ENCODE results near the gene FKBP15.
"Not testable (repeated sequence)": the region's sequence is repeated elsewhere in the genome, so short reads cannot be mapped to it uniquely, and the experiment has no call there.

Gene FKBP15

DNA sequence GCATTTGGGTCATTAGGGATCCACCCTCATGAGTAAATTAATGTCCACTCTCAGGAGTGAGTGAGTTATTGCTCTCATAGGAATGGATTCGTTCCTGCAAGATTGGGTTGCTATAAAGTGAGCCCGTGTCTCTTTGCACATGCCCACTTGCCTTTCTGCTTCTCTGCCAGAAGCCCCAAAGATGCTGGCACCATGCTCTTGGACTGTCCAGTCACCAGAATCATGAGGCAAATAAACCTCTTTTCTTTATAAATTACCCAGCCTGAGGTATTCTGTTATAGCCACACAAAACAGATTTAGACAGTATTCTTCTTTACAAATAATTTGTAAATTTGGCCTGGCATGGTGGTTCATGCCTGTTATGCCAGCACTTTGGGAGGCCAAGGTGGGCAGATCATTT is 29.7 kb upstream of the FKBP15 start:
- no peak overlapping the region for H3K9ac ChIP-seq (ENCODE audit: low read length)
- H3K9me3 ChIP-seq (ENCODE audit: control insufficient read depth, low read depth, low read length) = no peaks in the 10 kb centered on the region
- no peaks in the 10 kb centered on the region for H3K27me3 ChIP-seq (ENCODE audit: control insufficient read depth, insufficient read depth, low read length)
- H3K36me3 ChIP-seq (ENCODE audit: control insufficient read depth, low read depth, low read length) = no peaks in the 10 kb centered on the region
- no peaks in the 10 kb centered on the region for H3K4me1 ChIP-seq (ENCODE audit: control insufficient read depth, low read depth, low read length)
- no peak overlapping the region for H3K4me3 ChIP-seq (ENCODE audit: low read length)
- no peak overlapping the region for H3K27ac ChIP-seq (ENCODE audit: low read length)

- H3K36me3 ChIP-seq (ENCODE audit: control insufficient read depth, low read depth, low read length); H3K4me1 ChIP-seq (ENCODE audit: control insufficient read depth, low read depth, low read length); H3K9ac ChIP-seq (ENCODE audit: low read length); H3K27ac ChIP-seq (ENCODE audit: low read length); H3K27me3 ChIP-seq (ENCODE audit: control insufficient read depth, insufficient read depth, low read length); H3K4me3 ChIP-seq (ENCODE audit: low read length); H3K9me3 ChIP-seq (ENCODE audit: control insufficient read depth, low read depth, low read length): not testable (repeated sequence)
Observed at GRCh38 chr9:113249661-113250060, 28.6 kb upstream of the FKBP15 start.

- Histone ChIP-seq H3K27ac (ENCODE audit: low read length) (no peak overlapping the region), H3K4me1 (ENCODE audit: control insufficient read depth, low read depth, low read length) (no peaks in the 10 kb centered on the region), H3K27me3 (ENCODE audit: control insufficient read depth, insufficient read depth, low read length) (no peaks in the 10 kb centered on the region), H3K36me3 (ENCODE audit: control insufficient read depth, low read depth, low read length) (no peaks in the 10 kb centered on the region), H3K9ac (ENCODE audit: low read length) (no peak overlapping the region), H3K9me3 (ENCODE audit: control insufficient read depth, low read depth, low read length) (no peaks in the 10 kb centered on the region), H3K4me3 (ENCODE audit: low read length) (no peak overlapping the region)
Observed at GRCh38 chr9:113247640-113248039, 26.6 kb upstream of the FKBP15 start.

DNA sequence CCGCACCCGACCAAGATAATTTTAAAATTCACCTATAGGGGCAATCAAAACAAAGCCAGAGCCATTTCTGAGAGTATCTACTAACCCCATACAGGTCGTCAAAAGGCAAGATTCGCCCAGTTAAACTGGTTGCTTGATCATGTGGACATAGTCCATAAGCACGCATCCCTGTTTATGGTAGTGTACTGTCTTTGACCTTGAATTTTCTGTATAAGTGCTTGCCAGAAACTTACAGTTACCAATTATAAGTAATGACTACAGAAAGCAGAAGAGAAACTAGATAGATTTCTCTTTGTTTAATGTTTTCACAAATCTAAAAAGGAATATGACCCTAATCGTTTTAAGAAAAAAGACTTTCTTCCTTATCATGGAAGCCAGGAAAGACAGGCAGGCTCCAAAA is 25.9 kb upstream of the FKBP15 start:
- no peaks in the 10 kb centered on the region for H3K9me3 ChIP-seq (ENCODE audit: control insufficient read depth, low read depth, low read length)
- no peak overlapping the region for H3K4me3 ChIP-seq (ENCODE audit: low read length)
- no peak overlapping the region for H3K9ac ChIP-seq (ENCODE audit: low read length)
- no peak overlapping the region for H3K27ac ChIP-seq (ENCODE audit: low read length)
- no peaks in the 10 kb centered on the region for H3K36me3 ChIP-seq (ENCODE audit: control insufficient read depth, low read depth, low read length)
- H3K27me3 ChIP-seq (ENCODE audit: control insufficient read depth, insufficient read depth, low read length) = no peaks in the 10 kb centered on the region
- H3K4me1 ChIP-seq (ENCODE audit: control insufficient read depth, low read depth, low read length) = no peaks in the 10 kb centered on the region

- H3K4me1 ChIP-seq (ENCODE audit: control insufficient read depth, low read depth, low read length) = no peaks in the 10 kb centered on the region
- no peaks in the 10 kb centered on the region for H3K27me3 ChIP-seq (ENCODE audit: control insufficient read depth, insufficient read depth, low read length)
- H3K36me3 ChIP-seq (ENCODE audit: control insufficient read depth, low read depth, low read length) = no peaks in the 10 kb centered on the region
- no peak overlapping the region for H3K27ac ChIP-seq (ENCODE audit: low read length)
- H3K9me3 ChIP-seq (ENCODE audit: control insufficient read depth, low read depth, low read length) = no peaks in the 10 kb centered on the region
- no peak overlapping the region for H3K9ac ChIP-seq (ENCODE audit: low read length)
- no peak overlapping the region for H3K4me3 ChIP-seq (ENCODE audit: low read length)
Observed at GRCh38 chr9:113245894-113246293, 24.8 kb upstream of the FKBP15 start.

- Histone ChIP-seq H3K4me3 (ENCODE audit: low read length) (no peak overlapping the region), H3K27me3 (ENCODE audit: control insufficient read depth, insufficient read depth, low read length) (no peaks in the 10 kb centered on the region), H3K27ac (ENCODE audit: low read length) (no peak overlapping the region), H3K9me3 (ENCODE audit: control insufficient read depth, low read depth, low read length) (no peaks in the 10 kb centered on the region), H3K4me1 (ENCODE audit: control insufficient read depth, low read depth, low read length) (no peaks in the 10 kb centered on the region), H3K36me3 (ENCODE audit: control insufficient read depth, low read depth, low read length) (no peaks in the 10 kb centered on the region), H3K9ac (ENCODE audit: low read length) (no peak overlapping the region)
Observed at GRCh38 chr9:113244556-113244955, 23.5 kb upstream of the FKBP15 start.

GRCh38 chr9:113241161-113241560 is 20.1 kb upstream of the FKBP15 start:
- Histone ChIP-seq H3K4me3 (ENCODE audit: low read length) (no peak overlapping the region), H3K4me1 (ENCODE audit: control insufficient read depth, low read depth, low read length) (no peaks in the 10 kb centered on the region), H3K27ac (ENCODE audit: low read length) (no peak overlapping the region), H3K27me3 (ENCODE audit: control insufficient read depth, insufficient read depth, low read length) (no peaks in the 10 kb centered on the region), H3K9me3 (ENCODE audit: control insufficient read depth, low read depth, low read length) (no peaks in the 10 kb centered on the region), H3K9ac (ENCODE audit: low read length) (no peak overlapping the region), H3K36me3 (ENCODE audit: control insufficient read depth, low read depth, low read length) (no peaks in the 10 kb centered on the region)

GRCh38 chr9:113238859-113239232 is 17.8 kb upstream of the FKBP15 start:
- no peaks in the 10 kb centered on the region for H3K27me3 ChIP-seq (ENCODE audit: control insufficient read depth, insufficient read depth, low read length)
- H3K9ac ChIP-seq (ENCODE audit: low read length) = no peak overlapping the region
- H3K36me3 ChIP-seq (ENCODE audit: control insufficient read depth, low read depth, low read length) = no peaks in the 10 kb centered on the region
- H3K27ac ChIP-seq (ENCODE audit: low read length) = no peak overlapping the region
- no peaks in the 10 kb centered on the region for H3K9me3 ChIP-seq (ENCODE audit: control insufficient read depth, low read depth, low read length)
- no peaks in the 10 kb centered on the region for H3K4me1 ChIP-seq (ENCODE audit: control insufficient read depth, low read depth, low read length)
- H3K4me3 ChIP-seq (ENCODE audit: low read length) = no peak overlapping the region

- no peak overlapping the region for H3K9ac ChIP-seq (ENCODE audit: low read length)
- no peak overlapping the region for H3K27ac ChIP-seq (ENCODE audit: low read length)
- no peaks in the 10 kb centered on the region for H3K9me3 ChIP-seq (ENCODE audit: control insufficient read depth, low read depth, low read length)
- H3K36me3 ChIP-seq (ENCODE audit: control insufficient read depth, low read depth, low read length) = no peaks in the 10 kb centered on the region
- H3K4me3 ChIP-seq (ENCODE audit: low read length) = no peak overlapping the region
- H3K27me3 ChIP-seq (ENCODE audit: control insufficient read depth, insufficient read depth, low read length) = no peaks in the 10 kb centered on the region
- no peaks in the 10 kb centered on the region for H3K4me1 ChIP-seq (ENCODE audit: control insufficient read depth, low read depth, low read length)
Observed at GRCh38 chr9:113238202-113238858, 17.3 kb upstream of the FKBP15 start.

- Histone ChIP-seq H3K4me3 (ENCODE audit: low read length) (no peak overlapping the region), H3K27me3 (ENCODE audit: control insufficient read depth, insufficient read depth, low read length) (no peaks in the 10 kb centered on the region), H3K27ac (ENCODE audit: low read length) (no peak overlapping the region)
Observed at GRCh38 chr9:113237026-113237425, 15.9 kb upstream of the FKBP15 start.

GRCh38 chr9:113235701-113236255 is 14.7 kb upstream of the FKBP15 start:
- H3K27ac ChIP-seq (ENCODE audit: low read length); H3K9ac ChIP-seq (ENCODE audit: low read length); H3K4me1 ChIP-seq (ENCODE audit: control insufficient read depth, low read depth, low read length); H3K36me3 ChIP-seq (ENCODE audit: control insufficient read depth, low read depth, low read length); H3K9me3 ChIP-seq (ENCODE audit: control insufficient read depth, low read depth, low read length); H3K27me3 ChIP-seq (ENCODE audit: control insufficient read depth, insufficient read depth, low read length); H3K4me3 ChIP-seq (ENCODE audit: low read length): not testable (repeated sequence)

More at GRCh38 chr9:113237026-113237425, 15.9 kb upstream of the FKBP15 start:
- Histone ChIP-seq H3K4me1 (ENCODE audit: control insufficient read depth, low read depth, low read length) (no peaks in the 10 kb centered on the region), H3K9me3 (ENCODE audit: control insufficient read depth, low read depth, low read length) (no peaks in the 10 kb centered on the region), H3K9ac (ENCODE audit: low read length) (no peak overlapping the region), H3K36me3 (ENCODE audit: control insufficient read depth, low read depth, low read length) (no peaks in the 10 kb centered on the region)

GRCh38 chr9:113231701-113232100 is 10.6 kb upstream of the FKBP15 start:
- no peaks in the 10 kb centered on the region for H3K4me1 ChIP-seq (ENCODE audit: control insufficient read depth, low read depth, low read length)
- no peak overlapping the region for H3K27ac ChIP-seq (ENCODE audit: low read length)
- H3K9me3 ChIP-seq (ENCODE audit: control insufficient read depth, low read depth, low read length) = no peaks in the 10 kb centered on the region
- no peak overlapping the region for H3K9ac ChIP-seq (ENCODE audit: low read length)
- H3K4me3 ChIP-seq (ENCODE audit: low read length) = no peak overlapping the region
- no peaks in the 10 kb centered on the region for H3K27me3 ChIP-seq (ENCODE audit: control insufficient read depth, insufficient read depth, low read length)
- no peaks in the 10 kb centered on the region for H3K36me3 ChIP-seq (ENCODE audit: control insufficient read depth, low read depth, low read length)
